GM12891 (cell line): ENCODE data around the gene GALNT18.
A peak's percentile ranks its signal among the peaks of the same experiment; 100 is the strongest.

Experiments
- DNase-seq: peaks from one replicate; pipeline ENCODE4 v3.0.0; 2011; ENCODE audit warnings: low spot score; ENCODE audit not compliant: insufficient read length
- FAIRE-seq: peaks from 2 replicates; lab custom pipeline; 2011; peaks lifted over from hg19 to GRCh38; lab: Jason Lieb, UNC
- PAX5 ChIP-seq: IDR thresholded peaks from 2 replicates; pipeline ENCODE4 v1.6.1; 2011; ENCODE audit warnings: low read length, moderate library complexity, mild to moderate bottlenecking; ENCODE audit not compliant: insufficient read depth, severe bottlenecking
- POLR2A ChIP-seq: IDR thresholded peaks from 2 replicates; pipeline ENCODE4 v1.6.1; 2011; ENCODE audit warnings: low read depth, low read length, control low read depth
- POLR2AphosphoS5 ChIP-seq: IDR thresholded peaks from 2 replicates; pipeline ENCODE4 v1.6.1; 2011; ENCODE audit warnings: low read depth, low read length, control low read depth
- POU2F2 ChIP-seq: IDR thresholded peaks from 2 replicates; pipeline ENCODE4 v1.6.1; 2011; ENCODE audit warnings: low read depth, mild to moderate bottlenecking, control low read depth, low read length, moderate library complexity
- SPI1 ChIP-seq: IDR thresholded peaks from 2 replicates; pipeline ENCODE4 v1.6.1; 2011; ENCODE audit warnings: low read depth, low read length, control low read depth
- TAF1 ChIP-seq: IDR thresholded peaks from 2 replicates; pipeline ENCODE4 v1.6.1; 2011; ENCODE audit warnings: low read depth, low read length, control low read depth

Gene GALNT18

GRCh38 chr11:11347592-11347991 lies 274.2 kb downstream of the GALNT18 start:
- FAIRE-seq (no peak), DNase-seq (no peak)
- TF ChIP-seq TAF1 (no peak), PAX5 (no peak), SPI1 (no peak), POU2F2 (no peak), POLR2AphosphoS5 (no peak), POLR2A (no peak)

GRCh38 chr11:11346303-11346702 lies 275.5 kb downstream of the GALNT18 start:
- TF ChIP-seq POLR2AphosphoS5 (no peak), PAX5 (no peak), POU2F2 (no peak), SPI1 (no peak), TAF1 (no peak), POLR2A (no peak)
- FAIRE-seq: no peak
- DNase-seq: no peak

GRCh38 chr11:11345099-11345498 lies 276.7 kb downstream of the GALNT18 start:
- FAIRE-seq: no peak
- no peak for TF ChIP-seq POU2F2
- TF ChIP-seq SPI1: no peak
- TF ChIP-seq TAF1: no peak
- TF ChIP-seq POLR2A: no peak
- TF ChIP-seq PAX5: no peak
- TF ChIP-seq POLR2AphosphoS5: no peak
- no peak for DNase-seq

- FAIRE-seq: peak; percentile 47
- no peak for DNase-seq
- TF ChIP-seq TAF1: no peak
- TF ChIP-seq PAX5: no peak
- TF ChIP-seq POLR2AphosphoS5: no peak
- TF ChIP-seq POU2F2: no peak
- no peak for TF ChIP-seq SPI1
- no peak for TF ChIP-seq POLR2A
Measured at GRCh38 chr11:11344045-11344444, 277.8 kb downstream of the GALNT18 start.

- FAIRE-seq: no peak
- TF ChIP-seq POLR2A (no peak), SPI1 (no peak), TAF1 (no peak), POLR2AphosphoS5 (no peak), PAX5 (no peak), POU2F2 (no peak)
- DNase-seq: no peak
Measured at GRCh38 chr11:11338304-11338703, 283.5 kb downstream of the GALNT18 start.

GRCh38 chr11:11336664-11337063 lies 285.1 kb downstream of the GALNT18 start:
- no peak for DNase-seq
- no peak for TF ChIP-seq TAF1
- TF ChIP-seq PAX5: no peak
- TF ChIP-seq POLR2AphosphoS5: no peak
- no peak for TF ChIP-seq POLR2A
- no peak for TF ChIP-seq POU2F2
- TF ChIP-seq SPI1: no peak
- no peak for FAIRE-seq

GRCh38 chr11:11335043-11335442 lies 286.8 kb downstream of the GALNT18 start:
- TF ChIP-seq SPI1: no peak
- no peak for TF ChIP-seq POLR2AphosphoS5
- no peak for TF ChIP-seq POU2F2
- TF ChIP-seq PAX5: no peak
- TF ChIP-seq TAF1: no peak
- no peak for TF ChIP-seq POLR2A
- no peak for FAIRE-seq
- DNase-seq: no peak

GRCh38 chr11:11334607-11335006 lies 287.2 kb downstream of the GALNT18 start:
- DNase-seq (no peak), FAIRE-seq (no peak)
- TF ChIP-seq POU2F2 (no peak), POLR2AphosphoS5 (no peak)

- FAIRE-seq: no peak
- TF ChIP-seq POLR2A (no peak), TAF1 (no peak), SPI1 (no peak), POU2F2 (no peak), PAX5 (no peak), POLR2AphosphoS5 (no peak)
- DNase-seq: no peak
Measured at GRCh38 chr11:11332141-11332710, 289.6 kb downstream of the GALNT18 start.
